ENCODE data around the gene HTR1E. TPM values are rescaled to one million over a fixed set of nuclear protein-coding genes. Genes with fewer than 3 reads are reported as not detected.

Gene HTR1E
- total and polyA plus RNA-seq, 4 donors = not detected

DNA sequence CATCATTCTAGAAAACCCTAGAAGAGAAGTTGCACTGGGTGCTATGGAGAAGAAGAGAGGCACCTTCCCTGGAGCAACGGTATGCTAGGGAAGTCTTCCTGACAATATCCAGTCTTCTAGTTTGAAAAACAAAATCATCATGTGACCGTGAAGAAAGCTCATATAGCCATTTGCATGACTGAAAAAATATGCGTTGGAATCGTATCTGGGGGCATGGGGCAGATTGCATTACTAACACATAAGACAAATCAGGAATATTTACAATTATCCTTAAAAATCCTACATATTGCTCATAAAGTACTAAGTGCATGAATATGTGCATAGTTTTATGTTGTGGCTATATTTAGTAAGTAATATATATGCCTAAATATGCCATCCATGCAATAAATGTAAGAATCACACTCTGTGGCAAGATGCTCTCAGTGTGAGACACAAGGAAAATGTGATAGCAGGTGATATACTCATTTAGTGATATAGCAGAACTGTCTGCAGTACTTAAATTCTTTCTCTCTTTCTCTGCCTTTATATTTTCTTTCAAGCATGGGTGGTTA, 26.8 kb downstream of the HTR1E start:
- DNase-seq (no peak), ATAC-seq (ENCODE audit: insufficient read depth, low FRiP score) (no peak)
- H3K4me3 ChIP-seq = no peak overlapping the region
- H3K36me3 ChIP-seq (ENCODE audit: control insufficient read depth in 4 of 4, insufficient read depth in 4 of 4, low read length in 4 of 4) = no peaks in the 10 kb centered on the region
- peaks cover 0 to 2% (median 0%) of the 10 kb centered on the region in 4 donors for H3K9me3 ChIP-seq (ENCODE audit: control insufficient read depth in 4 of 4, insufficient read depth in 3 of 4, low read length in 3 of 4)
- no peaks in the 10 kb centered on the region for H3K4me1 ChIP-seq (ENCODE audit: control insufficient read depth in 5 of 5, insufficient read depth in 5 of 5, low read length in 5 of 5)
- TF ChIP-seq, protein P1, sequence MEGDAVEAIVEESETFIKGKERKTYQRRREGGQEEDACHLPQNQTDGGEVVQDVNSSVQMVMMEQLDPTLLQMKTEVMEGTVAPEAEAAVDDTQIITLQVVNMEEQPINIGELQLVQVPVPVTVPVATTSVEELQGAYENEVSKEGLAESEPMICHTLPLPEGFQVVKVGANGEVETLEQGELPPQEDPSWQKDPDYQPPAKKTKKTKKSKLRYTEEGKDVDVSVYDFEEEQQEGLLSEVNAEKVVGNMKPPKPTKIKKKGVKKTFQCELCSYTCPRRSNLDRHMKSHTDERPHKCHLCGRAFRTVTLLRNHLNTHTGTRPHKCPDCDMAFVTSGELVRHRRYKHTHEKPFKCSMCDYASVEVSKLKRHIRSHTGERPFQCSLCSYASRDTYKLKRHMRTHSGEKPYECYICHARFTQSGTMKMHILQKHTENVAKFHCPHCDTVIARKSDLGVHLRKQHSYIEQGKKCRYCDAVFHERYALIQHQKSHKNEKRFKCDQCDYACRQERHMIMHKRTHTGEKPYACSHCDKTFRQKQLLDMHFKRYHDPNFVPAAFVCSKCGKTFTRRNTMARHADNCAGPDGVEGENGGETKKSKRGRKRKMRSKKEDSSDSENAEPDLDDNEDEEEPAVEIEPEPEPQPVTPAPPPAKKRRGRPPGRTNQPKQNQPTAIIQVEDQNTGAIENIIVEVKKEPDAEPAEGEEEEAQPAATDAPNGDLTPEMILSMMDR (IDR thresholded peaks at IDR 0.05; ENCODE audit: control extremely low read depth, extremely low read depth) = no peak
- H3K27me3 ChIP-seq (ENCODE audit: control insufficient read depth in 3 of 3, insufficient read depth in 3 of 3, low read length in 2 of 3) = no peaks in the 10 kb centered on the region
- H3K9ac ChIP-seq (ENCODE audit: insufficient read depth in 1 of 2, low read length in 2 of 2) = no peak overlapping the region
- WGBS, 2 donors = 80 to 87% methylated on average over 4 of the region's 4 CpGs
- H3K27ac ChIP-seq (ENCODE audit: low read depth in 1 of 2, low read length in 1 of 2) = no peak overlapping the region

GRCh38 chr6:86966271-86966670, 28.9 kb downstream of the HTR1E start:
- no peak overlapping the region for H3K27ac ChIP-seq (ENCODE audit: low read depth in 1 of 2, low read length in 1 of 2)
- 68 to 85% methylated on average over 1 of the region's 1 CpG for WGBS, 2 donors
- TF ChIP-seq, protein P1 (IDR thresholded peaks at IDR 0.05; ENCODE audit: control extremely low read depth, extremely low read depth) = no peak
- H3K4me1 ChIP-seq (ENCODE audit: control insufficient read depth in 5 of 5, insufficient read depth in 5 of 5, low read length in 5 of 5) = no peaks in the 10 kb centered on the region
- no peaks in the 10 kb centered on the region for H3K27me3 ChIP-seq (ENCODE audit: control insufficient read depth in 3 of 3, insufficient read depth in 3 of 3, low read length in 2 of 3)
- no peak overlapping the region for H3K9ac ChIP-seq (ENCODE audit: insufficient read depth in 1 of 2, low read length in 2 of 2)
- H3K36me3 ChIP-seq (ENCODE audit: control insufficient read depth in 4 of 4, insufficient read depth in 4 of 4, low read length in 4 of 4) = no peaks in the 10 kb centered on the region
- DNase-seq (no peak), ATAC-seq (ENCODE audit: insufficient read depth, low FRiP score) (no peak)
- H3K9me3 ChIP-seq (ENCODE audit: control insufficient read depth in 4 of 4, insufficient read depth in 3 of 4, low read length in 3 of 4) = no peaks in the 10 kb centered on the region
- no peak overlapping the region for H3K4me3 ChIP-seq

DNA sequence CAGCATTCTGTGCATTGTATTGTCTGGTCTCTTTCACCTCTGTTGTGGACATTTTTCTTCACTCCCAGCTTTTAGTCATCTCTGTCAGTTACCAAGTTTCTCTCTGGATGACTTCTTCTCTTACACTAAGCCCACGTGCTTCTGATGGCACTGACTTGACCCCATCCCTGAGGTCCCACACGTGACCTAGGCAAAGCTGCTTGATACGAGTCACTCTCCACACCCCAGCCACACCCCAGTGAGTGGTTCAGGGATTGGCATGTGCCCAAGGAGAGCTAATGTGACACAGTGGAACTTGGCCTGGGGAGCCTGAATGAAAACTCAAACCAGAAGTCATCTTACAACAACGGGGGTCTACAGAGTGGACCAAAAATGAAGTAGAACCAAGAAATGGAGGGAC, 32.2 kb downstream of the HTR1E start:
- no peak overlapping the region for H3K9ac ChIP-seq (ENCODE audit: insufficient read depth in 1 of 2, low read length in 2 of 2)
- no peak overlapping the region for H3K27ac ChIP-seq (ENCODE audit: low read depth in 1 of 2, low read length in 1 of 2)
- no peak overlapping the region for H3K4me3 ChIP-seq
- DNase-seq (no peak), ATAC-seq (ENCODE audit: insufficient read depth, low FRiP score) (no peak)
- TF ChIP-seq, protein P1 (IDR thresholded peaks at IDR 0.05; ENCODE audit: control extremely low read depth, extremely low read depth) = no peak
- H3K4me1 ChIP-seq (ENCODE audit: control insufficient read depth in 5 of 5, insufficient read depth in 5 of 5, low read length in 5 of 5) = no peaks in the 10 kb centered on the region
- no peaks in the 10 kb centered on the region for H3K36me3 ChIP-seq (ENCODE audit: control insufficient read depth in 4 of 4, insufficient read depth in 4 of 4, low read length in 4 of 4)
- H3K27me3 ChIP-seq (ENCODE audit: control insufficient read depth in 3 of 3, insufficient read depth in 3 of 3, low read length in 2 of 3) = no peaks in the 10 kb centered on the region
- H3K9me3 ChIP-seq (ENCODE audit: control insufficient read depth in 4 of 4, insufficient read depth in 3 of 4, low read length in 3 of 4) = no peaks in the 10 kb centered on the region
- 56 to 79% methylated on average over 4 of the region's 4 CpGs for WGBS, 2 donors

DNA sequence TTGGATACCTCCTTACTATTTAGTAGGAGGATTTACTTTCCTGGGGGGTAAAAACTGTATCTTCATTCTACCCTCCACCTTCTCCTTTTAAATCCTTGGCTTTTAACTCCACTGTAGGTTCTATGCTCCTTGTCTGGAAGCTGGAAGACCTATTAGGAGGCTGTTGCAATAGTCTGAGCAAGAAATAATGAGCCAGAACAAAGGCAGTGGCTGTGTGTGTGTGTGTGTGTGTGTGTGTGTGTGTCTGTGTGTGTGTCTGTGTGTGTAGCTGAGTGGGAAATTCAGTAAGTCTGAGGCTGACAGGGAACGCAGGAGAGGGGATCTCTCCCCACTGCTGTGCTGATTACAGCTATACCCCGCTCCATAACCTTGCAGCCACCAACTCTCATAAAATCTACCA, 35.8 kb downstream of the HTR1E start:
- H3K4me3 ChIP-seq = no peak overlapping the region
- H3K9ac ChIP-seq (ENCODE audit: insufficient read depth in 1 of 2, low read length in 2 of 2) = no peak overlapping the region
- no peaks in the 10 kb centered on the region for H3K36me3 ChIP-seq (ENCODE audit: control insufficient read depth in 4 of 4, insufficient read depth in 4 of 4, low read length in 4 of 4)
- H3K9me3 ChIP-seq (ENCODE audit: control insufficient read depth in 4 of 4, insufficient read depth in 3 of 4, low read length in 3 of 4) = no peaks in the 10 kb centered on the region
- TF ChIP-seq, protein P1 (IDR thresholded peaks at IDR 0.05; ENCODE audit: control extremely low read depth, extremely low read depth) = no peak
- no peaks in the 10 kb centered on the region for H3K4me1 ChIP-seq (ENCODE audit: control insufficient read depth in 5 of 5, insufficient read depth in 5 of 5, low read length in 5 of 5)
- DNase-seq (no peak), ATAC-seq (ENCODE audit: insufficient read depth, low FRiP score) (no peak)
- WGBS, 2 donors = 82 to 88% methylated on average over 2 of the region's 2 CpGs
- H3K27me3 ChIP-seq (ENCODE audit: control insufficient read depth in 3 of 3, insufficient read depth in 3 of 3, low read length in 2 of 3) = no peaks in the 10 kb centered on the region
- no peak overlapping the region for H3K27ac ChIP-seq (ENCODE audit: low read depth in 1 of 2, low read length in 1 of 2)

Data from lung (tissue), 12 donors.